Astrocyte of the cerebellum (primary cell): ENCODE data around the gene TTLL1.

ENCODE experiments used
- DNase-seq: peaks from one replicate; pipeline ENCODE4 v3.0.0-alpha.2; 2011; ENCODE audit warnings: low read depth
- H3K4me3 ChIP-seq: 2 replicates; pipeline ENCODE4 v1.5.1; 2011; ENCODE audit warnings: mild to moderate bottlenecking, low read depth, low read length, moderate library complexity
- CTCF ChIP-seq: IDR thresholded peaks from 2 replicates; pipeline ENCODE4 v1.5.1; 2012; ENCODE audit warnings: low read length, low read depth, moderate library complexity, mild to moderate bottlenecking; ENCODE audit errors: missing control alignments
- in situ Hi-C: cut with HindIII; loops from 2 replicates; pipeline ENCODE4 v1.10.0; 2017; ENCODE audit warnings: low sequenced_read_pairs

TTLL1 gene

GRCh38 chr22:43039800-43040199 is 49.4 kb downstream of the TTLL1 start:
- in situ Hi-C loops, result no loop called here
- TF ChIP-seq CTCF, result no peak
- DNase-seq, result no peak
- no peak overlapping the region for H3K4me3 ChIP-seq

- H3K4me3 ChIP-seq, result no peak overlapping the region
- TF ChIP-seq CTCF, result no peak
- in situ Hi-C loops, result no loop called here
- DNase-seq, result no peak
Observed at GRCh38 chr22:43038325-43038724, 50.9 kb downstream of the TTLL1 start.

DNA sequence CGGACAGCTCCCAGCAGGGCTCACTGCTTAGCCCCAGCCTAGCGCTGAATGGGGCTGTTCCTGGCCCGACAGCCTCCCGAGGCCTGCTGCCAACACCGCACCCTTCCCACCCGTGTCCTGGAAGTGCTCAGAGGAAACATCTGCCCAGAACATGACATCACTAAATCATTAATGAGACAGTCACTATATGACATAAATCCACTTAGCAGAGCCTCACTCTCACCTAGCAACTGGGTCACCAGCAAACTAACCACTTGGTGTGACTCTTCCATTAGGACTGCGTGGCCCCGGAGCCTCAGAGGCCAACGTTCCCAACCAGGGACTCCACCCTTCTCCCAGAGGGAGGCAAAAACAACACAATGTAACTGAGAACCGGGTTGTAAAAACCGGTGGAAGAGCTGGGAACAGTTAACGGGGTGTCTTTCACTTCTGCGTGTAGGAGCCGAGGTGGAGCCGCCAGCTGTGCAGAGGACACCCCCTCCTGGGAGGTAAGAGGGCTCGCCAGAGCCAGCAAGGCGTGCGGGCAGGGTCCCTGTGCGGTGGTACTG is 52.8 kb downstream of the TTLL1 start:
- no peak overlapping the region for H3K4me3 ChIP-seq
- peak; percentile 28 for DNase-seq
- no peak for TF ChIP-seq CTCF
- in situ Hi-C loops, result no loop called here

GRCh38 chr22:43035250-43035649 is 53.9 kb downstream of the TTLL1 start:
- no peak overlapping the region for H3K4me3 ChIP-seq
- TF ChIP-seq CTCF, result no peak
- no peak for DNase-seq
- in situ Hi-C loops, result no loop called here

- TF ChIP-seq CTCF, result no peak
- no peak for DNase-seq
- in situ Hi-C loops, result no loop called here
- no peak overlapping the region for H3K4me3 ChIP-seq
Observed at GRCh38 chr22:43031617-43032016, 57.6 kb downstream of the TTLL1 start.

GRCh38 chr22:43018615-43019014 is 70.6 kb downstream of the TTLL1 start:
- in situ Hi-C loops, result no loop called here
- TF ChIP-seq CTCF, result no peak

More at GRCh38 chr22:43018615-43019014, 70.6 kb downstream of the TTLL1 start:
- H3K4me3 ChIP-seq, result no peak overlapping the region
- no peak for DNase-seq
